GM19099 (cell line): ENCODE measurements around the gene ISYNA1.

Source experiments
- POLR2A ChIP-seq: IDR thresholded peaks from 3 replicates; pipeline ENCODE4 v1.6.1; 2011; ENCODE audit warnings: low read depth; ENCODE audit not compliant: insufficient read length; ENCODE audit errors: extremely low read depth

Gene ISYNA1

GRCh38 chr19:18424890-18425514, 12.9 kb downstream of the ISYNA1 start:
- TF ChIP-seq POLR2A, result no peak

- TF ChIP-seq POLR2A, result no peak
These were observed 13.6 kb downstream of the ISYNA1 start for GRCh38 chr19:18424122-18424889.

- TF ChIP-seq POLR2A, result no peak
These were observed 14.5 kb downstream of the ISYNA1 start for GRCh38 chr19:18423258-18424020.

- no peak for TF ChIP-seq POLR2A
These were observed 15.3 kb downstream of the ISYNA1 start for GRCh38 chr19:18422530-18423191.

- no peak for TF ChIP-seq POLR2A
These were observed 16.5 kb downstream of the ISYNA1 start for GRCh38 chr19:18421371-18421959.

- TF ChIP-seq POLR2A, result no peak
These were observed 17.0 kb downstream of the ISYNA1 start for GRCh38 chr19:18420930-18421329.

- no peak for TF ChIP-seq POLR2A
These were observed 18.1 kb downstream of the ISYNA1 start for GRCh38 chr19:18419699-18420460.

GRCh38 chr19:18419195-18419698, 18.7 kb downstream of the ISYNA1 start, which contains the start of gene SSBP4:
Gene SSBP4 (plus strand): TSS chr19:18419398. CDS start chr19:18419649, 251 bp downstream.
- peak; percentile 27 for TF ChIP-seq POLR2A

GRCh38 chr19:18418483-18419194, 19.3 kb downstream of the ISYNA1 start:
- TF ChIP-seq POLR2A, result no peak

GRCh38 chr19:18418029-18418482, 19.9 kb downstream of the ISYNA1 start:
- no peak for TF ChIP-seq POLR2A

GRCh38 chr19:18417250-18418028, 20.5 kb downstream of the ISYNA1 start:
- peak; percentile 46 for TF ChIP-seq POLR2A

- TF ChIP-seq POLR2A, result peak; percentile 7
These were observed 21.1 kb downstream of the ISYNA1 start for GRCh38 chr19:18416778-18417249.

- peak; percentile 31 for TF ChIP-seq POLR2A
These were observed 22.6 kb downstream of the ISYNA1 start for GRCh38 chr19:18415178-18415867.
